ENCODE results near the gene ADAMTS10. TPM values are rescaled to one million over a fixed set of nuclear protein-coding genes. Genes with fewer than 3 reads are reported as not detected.

ADAMTS10 gene
- total and polyA plus RNA-seq, 3 experiments from 2014 or later, result 1.3 to 16.2 (median 13.2) TPM

DNA sequence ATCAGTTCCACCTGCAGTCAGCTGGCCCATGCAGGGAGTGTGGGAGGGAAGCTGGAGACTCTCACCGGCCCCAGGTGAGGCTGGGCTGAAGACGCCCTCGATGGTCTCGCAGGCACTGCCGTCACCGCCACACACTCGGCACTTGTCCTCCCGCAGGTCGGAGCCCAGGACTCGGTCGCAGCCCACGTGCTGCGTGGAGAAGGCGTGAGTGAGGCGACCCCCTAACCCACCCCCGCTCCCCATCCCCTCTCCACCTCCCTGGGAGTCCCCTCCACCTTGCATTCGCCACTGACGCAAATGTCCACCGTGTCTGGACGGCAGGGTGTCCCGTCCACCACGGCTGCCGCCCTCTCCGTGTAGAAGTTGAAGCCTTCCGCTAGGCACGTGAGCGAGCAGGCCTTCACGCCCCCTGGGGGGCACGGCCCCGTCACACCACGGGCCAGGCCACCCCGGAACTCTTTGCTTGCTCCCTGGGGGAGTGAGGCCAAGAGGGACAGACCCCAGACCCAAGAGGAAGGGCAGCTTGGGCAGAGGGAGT is 21.3 kb downstream of the ADAMTS10 start:
- H3K27ac Mint-ChIP-seq, result no peak overlapping the region
- Histone ChIP-seq H3K27me3 (ENCODE audit: insufficient read depth, low read length, poor library complexity, severe bottlenecking) (no peaks in the 10 kb centered on the region), H3K27ac (ENCODE audit: low read depth, low read length) (no peak overlapping the region), H3K4me1 (ENCODE audit: insufficient read depth, low read length) (peaks cover 16% of the 10 kb centered on the region), H3K4me3 (ENCODE audit: low read length) (no peak overlapping the region), H3K9me3 (ENCODE audit: low read length) (no peaks in the 10 kb centered on the region), H3K36me3 (ENCODE audit: insufficient read depth, low read length) (no peaks in the 10 kb centered on the region)
- H3K27me3 Mint-ChIP-seq, result peaks cover 0 to 3% of the 10 kb centered on the region in 2 donors
- CTCF ChIA-PET, result interaction anchor here (0.6 to 3.6 kb wide), 4 partner anchors 8 to 236 kb away, joined by 3 to 15 read pairs (median 4); no protein-coding TSS in a partner anchor
- POLR2A ChIA-PET, result no interaction called here
- DNase-seq, result no peak
- peaks cover 0 to under 1% (median 0%) of the 10 kb centered on the region in 5 donors for H3K9me3 Mint-ChIP-seq
- peaks cover 10 to 24% (median 18%) of the 10 kb centered on the region in 3 donors for H3K4me1 Mint-ChIP-seq
- H3K4me3 Mint-ChIP-seq, result no peak overlapping the region
- peaks cover 0 to 12% (median 0%) of the 10 kb centered on the region in 3 donors for H3K36me3 Mint-ChIP-seq

DNA sequence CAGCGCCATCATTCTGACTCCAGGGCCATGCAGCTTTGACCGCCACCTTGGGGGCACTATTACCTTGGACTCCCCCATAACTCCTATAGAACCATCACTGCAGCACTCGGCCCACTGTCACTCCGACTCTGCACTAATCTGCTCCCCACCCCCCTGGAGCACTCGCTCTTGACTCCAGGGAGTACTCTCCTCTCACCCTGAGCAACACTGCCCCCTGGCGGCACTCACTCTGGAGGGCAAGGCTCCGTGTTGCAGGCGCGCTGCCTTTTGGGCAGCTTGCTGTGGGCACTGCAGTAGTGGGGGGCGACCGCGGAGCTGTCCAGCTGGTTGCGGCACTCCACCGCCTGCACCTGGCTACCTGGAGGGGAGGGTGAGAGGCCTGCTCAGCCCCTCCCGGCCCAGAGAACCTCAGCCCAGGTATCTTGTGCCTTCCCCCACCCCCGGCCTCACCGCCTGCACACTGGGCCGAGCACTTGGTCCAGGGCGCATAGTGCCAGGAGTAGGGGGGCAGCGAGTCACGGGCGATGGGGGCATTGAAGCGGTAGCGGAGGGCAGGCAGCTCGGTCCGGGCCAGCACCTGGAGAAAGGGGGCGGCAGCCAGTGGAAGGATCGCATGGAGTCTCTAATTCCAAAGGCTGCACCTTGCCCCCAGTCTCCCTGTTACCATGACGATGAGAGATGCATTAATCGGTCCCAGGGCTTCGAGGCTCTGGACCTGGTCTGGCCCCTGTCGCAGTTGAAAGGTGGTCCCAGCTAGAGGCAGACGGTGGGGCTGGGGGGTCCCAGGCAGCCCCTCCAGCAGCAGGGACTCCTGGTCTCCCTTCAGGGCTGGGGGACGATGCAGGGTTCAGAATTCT is 24.4 kb downstream of the ADAMTS10 start:
- Mint-ChIP-seq H3K4me3 (no peak overlapping the region), H3K9me3 (no peaks in the 10 kb centered on the region), H3K4me1 (peaks cover under 1 to 5% (median 2%) of the 10 kb centered on the region in 3 donors), H3K27ac (no peak overlapping the region), H3K36me3 (peaks cover 0 to 16% (median 0%) of the 10 kb centered on the region in 3 donors), H3K27me3 (no peaks in the 10 kb centered on the region)
- Histone ChIP-seq H3K4me1 (ENCODE audit: insufficient read depth, low read length) (no peaks in the 10 kb centered on the region), H3K4me3 (ENCODE audit: low read length) (no peak overlapping the region), H3K36me3 (ENCODE audit: insufficient read depth, low read length) (no peaks in the 10 kb centered on the region), H3K27me3 (ENCODE audit: insufficient read depth, low read length, poor library complexity, severe bottlenecking) (no peaks in the 10 kb centered on the region), H3K27ac (ENCODE audit: low read depth, low read length) (no peak overlapping the region), H3K9me3 (ENCODE audit: low read length) (no peaks in the 10 kb centered on the region)
- DNase-seq, result peak in 3 of 5 donors; percentile 59 to 80 (median 67)
- CTCF ChIA-PET, result interaction anchor here (0.6 to 12.2 kb wide), 11 partner anchors 9 to 405 kb away, joined by 3 to 113 read pairs (median 5); partner anchors contain the start of genes MARCHF2 and MYO1F
- POLR2A ChIA-PET, result interaction anchor here (0.6 kb wide), 1 partner anchor 42 kb away, joined by 3 read pairs; no protein-coding TSS in a partner anchor

DNA sequence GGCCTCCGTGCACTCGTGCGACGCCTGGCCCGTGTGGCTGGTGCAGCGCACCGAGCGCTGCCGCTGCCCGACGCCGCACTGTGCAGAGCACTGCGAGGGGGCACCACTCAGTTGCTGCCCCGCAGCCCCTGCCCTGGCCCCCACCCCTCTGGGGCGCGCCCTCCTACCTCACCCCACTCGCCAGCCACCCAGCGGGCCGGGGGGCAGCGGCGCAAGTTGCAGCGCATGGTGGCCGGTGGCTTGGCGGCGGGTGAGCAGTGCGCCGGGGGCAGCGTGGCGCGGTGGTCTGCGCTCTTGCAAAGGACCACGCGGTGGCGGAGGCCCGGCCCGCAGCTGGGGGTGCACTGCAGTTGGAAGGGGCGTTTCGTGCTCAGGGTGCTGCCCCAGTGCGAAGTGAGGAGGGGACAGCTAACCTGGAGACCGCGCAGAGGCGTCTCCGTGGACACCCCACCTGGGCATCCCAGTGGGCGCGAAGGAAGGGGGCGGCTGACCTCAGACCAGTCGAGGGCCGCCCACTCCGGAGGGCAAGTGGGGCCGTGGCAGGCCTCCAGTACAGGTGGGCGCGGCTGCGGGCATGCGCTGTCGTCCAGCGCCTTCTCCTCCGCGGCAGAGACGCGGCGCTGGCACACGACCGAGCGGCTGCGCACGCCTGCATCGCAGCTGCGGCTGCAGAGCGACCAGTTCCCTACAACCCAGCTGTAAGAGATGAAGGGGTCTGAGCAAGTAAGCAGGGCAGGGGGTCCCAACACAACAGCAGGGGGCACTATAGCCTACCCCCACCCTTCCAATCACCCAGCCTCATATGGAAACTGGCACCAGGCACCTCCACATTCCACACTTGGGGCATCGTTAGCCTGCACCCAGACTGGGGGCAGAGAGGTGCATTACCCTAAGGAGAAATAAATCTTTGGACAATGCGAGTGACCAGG is 25.3 kb downstream of the ADAMTS10 start:
- DNase-seq, result no peak
- no peaks in the 10 kb centered on the region for H3K27me3 Mint-ChIP-seq
- H3K4me3 Mint-ChIP-seq, result no peak overlapping the region
- no peaks in the 10 kb centered on the region for H3K27me3 ChIP-seq (ENCODE audit: insufficient read depth, low read length, poor library complexity, severe bottlenecking)
- no peak overlapping the region for H3K27ac ChIP-seq (ENCODE audit: low read depth, low read length)
- H3K4me1 ChIP-seq (ENCODE audit: insufficient read depth, low read length), result peaks cover 5% of the 10 kb centered on the region
- ChIA-PET POLR2A (no interaction called here), CTCF (interaction anchor here (1.0 to 12.2 kb wide), 6 partner anchors 9 to 173 kb away, joined by 3 to 113 read pairs (median 5); partner anchors contain the start of genes MARCHF2 and MYO1F)
- H3K4me3 ChIP-seq (ENCODE audit: low read length), result no peak overlapping the region
- no peaks in the 10 kb centered on the region for H3K36me3 ChIP-seq (ENCODE audit: insufficient read depth, low read length)
- H3K9me3 ChIP-seq (ENCODE audit: low read length), result no peaks in the 10 kb centered on the region
- peaks cover 0 to 16% (median 0%) of the 10 kb centered on the region in 3 donors for H3K36me3 Mint-ChIP-seq
- no peaks in the 10 kb centered on the region for H3K9me3 Mint-ChIP-seq
- H3K4me1 Mint-ChIP-seq, result peaks cover 2 to 11% (median 6%) of the 10 kb centered on the region in 3 donors
- H3K27ac Mint-ChIP-seq, result no peak overlapping the region

DNA sequence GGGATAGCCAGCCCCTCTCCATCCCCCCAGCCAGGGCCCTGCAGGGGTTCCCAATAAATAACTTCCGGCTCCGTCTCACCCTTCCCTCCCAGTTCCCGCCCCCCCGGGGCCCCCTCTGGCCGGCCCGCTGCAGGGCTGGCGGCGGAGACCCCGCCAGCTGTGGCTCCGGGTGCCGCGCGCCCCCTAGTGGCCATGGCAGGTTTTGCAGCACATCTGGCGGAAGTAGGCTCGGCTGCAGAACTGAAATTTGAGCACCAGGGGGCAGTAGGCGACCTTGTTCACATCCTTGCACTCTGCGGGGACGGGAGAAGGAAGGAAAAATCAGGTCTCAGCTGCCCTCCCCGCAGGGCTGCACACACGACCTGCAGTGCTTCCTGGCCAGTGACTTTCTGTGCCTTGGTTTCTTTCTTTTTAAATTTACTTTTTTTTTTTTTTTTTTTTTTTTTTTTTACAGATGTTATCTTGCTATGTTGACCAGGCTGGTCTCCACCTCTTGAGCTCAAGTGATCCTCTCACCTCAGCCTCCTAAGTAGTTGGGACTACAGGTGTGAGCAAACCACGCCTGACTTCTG is 29.7 kb downstream of the ADAMTS10 start:
- Mint-ChIP-seq H3K9me3 (no peaks in the 10 kb centered on the region), H3K27ac (peak overlapping the region in 1 of 8 donors; percentile 57), H3K4me3 (no peak overlapping the region), H3K4me1 (peaks cover 17 to 50% (median 27%) of the 10 kb centered on the region in 3 donors), H3K27me3 (no peaks in the 10 kb centered on the region), H3K36me3 (peaks cover 0 to 20% (median 0%) of the 10 kb centered on the region in 3 donors)
- peak; percentile 79 to 89 (median 82) for DNase-seq
- H3K9me3 ChIP-seq (ENCODE audit: low read length), result no peaks in the 10 kb centered on the region
- H3K4me1 ChIP-seq (ENCODE audit: insufficient read depth, low read length), result peaks cover 41% of the 10 kb centered on the region
- ChIA-PET POLR2A (interaction anchor here (0.5 to 2.6 kb wide), 7 partner anchors 10 to 377 kb away, joined by 3 to 14 read pairs (median 5); no protein-coding TSS in a partner anchor), CTCF (interaction anchor here (0.6 to 12.2 kb wide), 47 partner anchors 8 to 245 kb away, joined by 3 to 191 read pairs (median 4); partner anchors contain the start of genes MARCHF2 and ZNF414)
- H3K27me3 ChIP-seq (ENCODE audit: insufficient read depth, low read length, poor library complexity, severe bottlenecking), result no peaks in the 10 kb centered on the region
- H3K27ac ChIP-seq (ENCODE audit: low read depth, low read length), result no peak overlapping the region
- H3K36me3 ChIP-seq (ENCODE audit: insufficient read depth, low read length), result no peaks in the 10 kb centered on the region
- H3K4me3 ChIP-seq (ENCODE audit: low read length), result no peak overlapping the region

DNA sequence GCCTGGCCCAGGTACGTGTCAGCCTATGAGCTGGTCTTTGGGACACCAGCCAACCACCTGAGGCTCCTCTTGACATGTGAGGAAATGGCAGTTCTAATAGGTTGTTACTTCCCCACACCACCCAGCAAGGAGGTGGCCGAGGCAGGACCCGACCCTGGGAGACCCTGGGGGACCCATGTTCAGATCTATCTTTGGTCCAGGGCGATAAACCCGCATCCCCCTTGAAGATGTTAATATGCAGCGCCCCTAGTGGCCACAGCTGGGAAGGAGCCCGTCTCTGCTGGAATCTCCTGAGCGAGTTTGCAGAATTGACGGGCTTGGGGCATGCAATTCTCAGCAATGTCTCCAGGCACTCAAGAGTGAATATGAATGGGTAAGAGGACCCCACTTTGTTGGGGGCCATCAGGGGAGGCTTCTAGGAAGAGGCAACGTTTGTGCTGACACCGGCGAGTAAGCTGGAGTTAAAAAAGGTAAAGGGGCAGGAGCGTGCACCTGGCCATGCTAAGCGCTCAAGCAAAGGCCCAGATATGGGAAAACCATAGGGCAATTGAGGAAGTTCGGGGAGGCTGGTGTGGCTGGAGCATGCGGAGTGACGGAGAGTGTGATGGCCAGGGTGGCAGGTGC is 31.8 kb downstream of the ADAMTS10 start:
- Mint-ChIP-seq H3K27me3 (peaks cover 0 to under 1% of the 10 kb centered on the region in 2 donors), H3K4me1 (peaks cover 35 to 69% (median 47%) of the 10 kb centered on the region in 3 donors), H3K4me3 (peak overlapping the region; percentile 56 to 100 (median 96)), H3K9me3 (no peaks in the 10 kb centered on the region), H3K36me3 (peaks cover 4 to 29% (median 5%) of the 10 kb centered on the region in 3 donors), H3K27ac (peak overlapping the region; percentile 70 to 91 (median 78))
- no peaks in the 10 kb centered on the region for H3K27me3 ChIP-seq (ENCODE audit: insufficient read depth, low read length, poor library complexity, severe bottlenecking)
- H3K36me3 ChIP-seq (ENCODE audit: insufficient read depth, low read length), result no peaks in the 10 kb centered on the region
- ChIA-PET POLR2A (interaction anchor here (0.6 to 2.5 kb wide), 9 partner anchors 8 to 166 kb away, joined by 3 to 14 read pairs (median 5); partner anchors contain the start of genes MARCHF2 and ZNF414), CTCF (interaction anchor here (0.6 to 12.2 kb wide), 30 partner anchors 11 to 269 kb away, joined by 3 to 191 read pairs (median 9); partner anchors contain the start of genes MARCHF2, PRAM1 and ZNF414)
- H3K9me3 ChIP-seq (ENCODE audit: low read length), result no peaks in the 10 kb centered on the region
- peak; percentile 69 to 84 (median 75) for DNase-seq
- no peak overlapping the region for H3K27ac ChIP-seq (ENCODE audit: low read depth, low read length)
- peaks cover 60% of the 10 kb centered on the region for H3K4me1 ChIP-seq (ENCODE audit: insufficient read depth, low read length)
- H3K4me3 ChIP-seq (ENCODE audit: low read length), result no peak overlapping the region

DNA sequence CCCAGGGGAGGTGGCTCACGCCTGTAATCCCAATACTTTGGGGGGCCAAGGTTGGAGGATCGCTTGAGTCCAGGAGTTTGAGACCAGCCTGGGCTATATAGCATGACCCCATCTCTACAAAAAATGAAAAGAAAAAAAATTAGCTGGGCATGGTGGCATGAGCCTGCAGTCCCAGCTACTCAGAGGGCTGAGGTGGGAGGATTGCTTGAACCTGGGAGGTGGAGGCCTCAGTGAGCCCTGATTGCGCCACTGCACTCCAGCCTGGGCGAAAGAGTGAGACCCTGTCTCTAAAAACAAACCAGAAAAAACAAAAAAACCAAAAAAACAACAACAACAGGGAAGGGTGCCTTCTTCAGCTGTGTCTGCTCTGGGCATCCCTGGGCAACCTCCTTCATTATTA is 32.8 kb downstream of the ADAMTS10 start:
- peak overlapping the region in 6 of 8 donors; percentile 40 to 99 (median 90) for H3K27ac Mint-ChIP-seq
- Histone ChIP-seq H3K27ac (ENCODE audit: low read depth, low read length) (peak overlapping the region; percentile 59), H3K4me3 (ENCODE audit: low read length) (peak overlapping the region; percentile 91)

More for the DNA sequence above, 32.8 kb downstream of the ADAMTS10 start:
- Mint-ChIP-seq H3K4me3 (peak overlapping the region; percentile 93 to 100 (median 97)), H3K27me3 (peaks cover 0 to 3% of the 10 kb centered on the region in 2 donors), H3K4me1 (peaks cover 44 to 79% (median 57%) of the 10 kb centered on the region in 3 donors), H3K36me3 (peaks cover 8 to 32% (median 11%) of the 10 kb centered on the region in 3 donors), H3K9me3 (no peaks in the 10 kb centered on the region)
- POLR2A ChIA-PET, result interaction anchor here (0.7 to 2.5 kb wide), 7 partner anchors 9 to 165 kb away, joined by 3 to 14 read pairs (median 5); partner anchors contain the start of genes MARCHF2 and ZNF414
- Histone ChIP-seq H3K4me1 (ENCODE audit: insufficient read depth, low read length) (peaks cover 69% of the 10 kb centered on the region), H3K9me3 (ENCODE audit: low read length) (no peaks in the 10 kb centered on the region), H3K36me3 (ENCODE audit: insufficient read depth, low read length) (no peaks in the 10 kb centered on the region), H3K27me3 (ENCODE audit: insufficient read depth, low read length, poor library complexity, severe bottlenecking) (no peaks in the 10 kb centered on the region)
- no peak for DNase-seq
- CTCF ChIA-PET, result interaction anchor here (1.2 to 12.2 kb wide), 11 partner anchors 9 to 166 kb away, joined by 3 to 191 read pairs (median 43); partner anchors contain the start of genes MARCHF2 and ZNF414

All from CD8-positive, alpha-beta memory T cell (primary cell).